Measurements from ENCODE around the gene MARS1. TPM values are rescaled to one million over a fixed set of nuclear protein-coding genes. Genes with fewer than 3 reads are reported as not detected.
"Not testable (repeated sequence)": the region's sequence is repeated elsewhere in the genome, so short reads cannot be mapped to it uniquely, and the experiment has no call there.

The MARS1 gene
- total RNA-seq, 1 donor from 2014 or later, result 131 TPM

- H3K27ac ChIP-seq, result no peak overlapping the region
- ATAC-seq (no peak), DNase-seq (no peak)
- no peak overlapping the region for H3K4me3 ChIP-seq
- H3K36me3 ChIP-seq, result peaks cover 80% of the 10 kb centered on the region
- no peaks in the 10 kb centered on the region for H3K4me1 ChIP-seq
- no peaks in the 10 kb centered on the region for H3K9me3 ChIP-seq
- H3K27me3 ChIP-seq (ENCODE audit: low read depth), result no peaks in the 10 kb centered on the region
- no peak for TF ChIP-seq CTCF (IDR thresholded peaks at IDR 0.05)
- intact Hi-C loops (cut with DNase I), result no loop called here
Measured at GRCh38 chr12:57511161-57511560, 23.3 kb downstream of the MARS1 start.

GRCh38 chr12:57511588-57512325, 23.9 kb downstream of the MARS1 start:
- no peaks in the 10 kb centered on the region for H3K9me3 ChIP-seq
- no peak for TF ChIP-seq CTCF (IDR thresholded peaks at IDR 0.05)
- intact Hi-C loops (cut with DNase I), result no loop called here

GRCh38 chr12:57512665-57513064, 24.8 kb downstream of the MARS1 start:
- H3K36me3 ChIP-seq, result peaks cover 90% of the 10 kb centered on the region
- ATAC-seq, result no peak

More at GRCh38 chr12:57511588-57512325, 23.9 kb downstream of the MARS1 start:
- Histone ChIP-seq H3K36me3 (peaks cover 81% of the 10 kb centered on the region), H3K27ac (no peak overlapping the region), H3K4me3 (no peak overlapping the region), H3K27me3 (ENCODE audit: low read depth) (no peaks in the 10 kb centered on the region), H3K4me1 (no peaks in the 10 kb centered on the region)
- DNase-seq, result no peak
- no peak for ATAC-seq

GRCh38 chr12:57513266-57513665, 25.4 kb downstream of the MARS1 start:
- H3K27ac ChIP-seq, result no peak overlapping the region
- peaks cover 95% of the 10 kb centered on the region for H3K36me3 ChIP-seq
- no peaks in the 10 kb centered on the region for H3K27me3 ChIP-seq (ENCODE audit: low read depth)
- H3K9me3 ChIP-seq, result no peaks in the 10 kb centered on the region
- peaks cover 15% of the 10 kb centered on the region for H3K4me1 ChIP-seq
- no peak for TF ChIP-seq CTCF (IDR thresholded peaks at IDR 0.05)
- no peak overlapping the region for H3K4me3 ChIP-seq
- intact Hi-C loops (cut with DNase I), result no loop called here
- ATAC-seq (no peak), DNase-seq (no peak)

More at GRCh38 chr12:57512665-57513064, 24.8 kb downstream of the MARS1 start:
- Histone ChIP-seq H3K9me3 (no peaks in the 10 kb centered on the region), H3K4me3 (no peak overlapping the region), H3K27me3 (ENCODE audit: low read depth) (no peaks in the 10 kb centered on the region), H3K4me1 (peaks cover 9% of the 10 kb centered on the region), H3K27ac (no peak overlapping the region)
- TF ChIP-seq CTCF (IDR thresholded peaks at IDR 0.05), result no peak
- DNase-seq, result no peak
- intact Hi-C loops (cut with DNase I), result no loop called here

GRCh38 chr12:57513677-57514076, 25.8 kb downstream of the MARS1 start:
- H3K27ac ChIP-seq; ATAC-seq; intact Hi-C loops (cut with DNase I); H3K9me3 ChIP-seq; H3K4me3 ChIP-seq; DNase-seq; H3K27me3 ChIP-seq (ENCODE audit: low read depth): not testable (repeated sequence)
- Histone ChIP-seq H3K36me3 (peaks cover 93% of the 10 kb centered on the region), H3K4me1 (peaks cover 19% of the 10 kb centered on the region)

- ATAC-seq; intact Hi-C loops (cut with DNase I); H3K27ac ChIP-seq; H3K4me3 ChIP-seq; DNase-seq; H3K9me3 ChIP-seq; H3K27me3 ChIP-seq (ENCODE audit: low read depth): not testable (repeated sequence)
- H3K4me1 ChIP-seq, result peaks cover 25% of the 10 kb centered on the region
- H3K36me3 ChIP-seq, result peaks cover 88% of the 10 kb centered on the region
Measured at GRCh38 chr12:57514246-57514645, 26.4 kb downstream of the MARS1 start.

Measured in lower lobe of right lung (tissue), 2 donors.